Lower leg skin (tissue), 4 donors: ENCODE results near the gene ANGPTL3. TPM values are rescaled to one million over a fixed set of nuclear protein-coding genes. Genes with fewer than 3 reads are reported as not detected.
"Not testable (repeated sequence)": the region's sequence is repeated elsewhere in the genome, so short reads cannot be mapped to it uniquely, and the experiment has no call there.

Experiments
- DNase-seq, 2 donors: peaks; one replicate each; pipeline ENCODE4 v3.0.0-alpha.2; 2019; ENCODE audit warnings: low spot score in 2 of 2
- H3K4me3 ChIP-seq: fragments of 200-600 bp; sonication (generic); 2 replicates; pipeline ENCODE4 v1.5.1; 2017; ENCODE audit warnings: mild to moderate bottlenecking, low read depth; ENCODE audit not compliant: poor library complexity, severe bottlenecking
- POLR2A ChIP-seq, 2 donors: fragments of 450-650 bp; IDR thresholded peaks; one replicate each; pipeline ENCODE4 v1.6.1; 2016 to 2017; ENCODE audit warnings: antibody characterized with exemption in 2 of 2, mild to moderate bottlenecking in 1 of 2, moderate library complexity in 1 of 2
- WGBS, 2 donors: methylation state at CpG; one replicate each; pipeline ENCODE4 v1.1.5; 2018; 5-methylcytosine and 5-hydroxymethylcytosine counted together
- intact Hi-C: fragments of 100-400 bp; cut with DNase I; formaldehyde crosslinking; loops from one replicate; pipeline ENCODE4 v1.15.0; 2023; ENCODE audit warnings: low total_unique reads
- total RNA-seq, 4 donors: library from RNA; depleted of rRNA; stranded (reverse); fragments of >200 nt; gene quantifications; one replicate each; pipeline ENCODE4 v1.1.0, GENCODE V29; 2016
- TF ChIP-seq, protein P1 (sequence below), 3 donors: fragments of 450-650 bp; IDR thresholded peaks; one replicate each; pipeline ENCODE4 v1.5.1; 2016; ENCODE audit warnings: antibody characterized with exemption in 3 of 3, mild to moderate bottlenecking in 3 of 3, moderate library complexity in 2 of 3

Gene ANGPTL3, protein sequence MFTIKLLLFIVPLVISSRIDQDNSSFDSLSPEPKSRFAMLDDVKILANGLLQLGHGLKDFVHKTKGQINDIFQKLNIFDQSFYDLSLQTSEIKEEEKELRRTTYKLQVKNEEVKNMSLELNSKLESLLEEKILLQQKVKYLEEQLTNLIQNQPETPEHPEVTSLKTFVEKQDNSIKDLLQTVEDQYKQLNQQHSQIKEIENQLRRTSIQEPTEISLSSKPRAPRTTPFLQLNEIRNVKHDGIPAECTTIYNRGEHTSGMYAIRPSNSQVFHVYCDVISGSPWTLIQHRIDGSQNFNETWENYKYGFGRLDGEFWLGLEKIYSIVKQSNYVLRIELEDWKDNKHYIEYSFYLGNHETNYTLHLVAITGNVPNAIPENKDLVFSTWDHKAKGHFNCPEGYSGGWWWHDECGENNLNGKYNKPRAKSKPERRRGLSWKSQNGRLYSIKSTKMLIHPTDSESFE
- total RNA-seq, result not detected

DNA sequence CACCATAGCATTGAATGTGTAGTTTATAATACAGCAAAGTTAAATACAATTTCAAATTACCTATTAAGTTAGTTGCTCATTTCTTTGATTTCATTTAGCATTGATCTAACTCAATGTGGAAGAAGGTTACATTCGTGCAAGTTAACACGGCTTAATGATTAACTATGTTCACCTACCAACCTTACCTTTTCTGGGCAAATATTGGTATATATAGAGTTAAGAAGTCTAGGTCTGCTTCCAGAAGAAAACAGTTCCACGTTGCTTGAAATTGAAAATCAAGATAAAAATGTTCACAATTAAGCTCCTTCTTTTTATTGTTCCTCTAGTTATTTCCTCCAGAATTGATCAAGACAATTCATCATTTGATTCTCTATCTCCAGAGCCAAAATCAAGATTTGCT lies at the start of gene ANGPTL3:
TSS of gene ANGPTL3 (plus strand) at position 240 of the 400 bp plus-strand sequence. CDS start at position 287, 47 bp downstream.
- intact Hi-C loops, result no loop called here
- DNase-seq, result no peak
- H3K4me3 ChIP-seq, result no peak within 1 kb of the TSS
- WGBS, 2 donors, result 89 to 92% methylated on average over 3 of the region's 3 CpGs
- no peak for TF ChIP-seq POLR2A (IDR thresholded peaks at IDR 0.05)
- TF ChIP-seq, protein P1, sequence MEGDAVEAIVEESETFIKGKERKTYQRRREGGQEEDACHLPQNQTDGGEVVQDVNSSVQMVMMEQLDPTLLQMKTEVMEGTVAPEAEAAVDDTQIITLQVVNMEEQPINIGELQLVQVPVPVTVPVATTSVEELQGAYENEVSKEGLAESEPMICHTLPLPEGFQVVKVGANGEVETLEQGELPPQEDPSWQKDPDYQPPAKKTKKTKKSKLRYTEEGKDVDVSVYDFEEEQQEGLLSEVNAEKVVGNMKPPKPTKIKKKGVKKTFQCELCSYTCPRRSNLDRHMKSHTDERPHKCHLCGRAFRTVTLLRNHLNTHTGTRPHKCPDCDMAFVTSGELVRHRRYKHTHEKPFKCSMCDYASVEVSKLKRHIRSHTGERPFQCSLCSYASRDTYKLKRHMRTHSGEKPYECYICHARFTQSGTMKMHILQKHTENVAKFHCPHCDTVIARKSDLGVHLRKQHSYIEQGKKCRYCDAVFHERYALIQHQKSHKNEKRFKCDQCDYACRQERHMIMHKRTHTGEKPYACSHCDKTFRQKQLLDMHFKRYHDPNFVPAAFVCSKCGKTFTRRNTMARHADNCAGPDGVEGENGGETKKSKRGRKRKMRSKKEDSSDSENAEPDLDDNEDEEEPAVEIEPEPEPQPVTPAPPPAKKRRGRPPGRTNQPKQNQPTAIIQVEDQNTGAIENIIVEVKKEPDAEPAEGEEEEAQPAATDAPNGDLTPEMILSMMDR (IDR thresholded peaks at IDR 0.05), result no peak

DNA sequence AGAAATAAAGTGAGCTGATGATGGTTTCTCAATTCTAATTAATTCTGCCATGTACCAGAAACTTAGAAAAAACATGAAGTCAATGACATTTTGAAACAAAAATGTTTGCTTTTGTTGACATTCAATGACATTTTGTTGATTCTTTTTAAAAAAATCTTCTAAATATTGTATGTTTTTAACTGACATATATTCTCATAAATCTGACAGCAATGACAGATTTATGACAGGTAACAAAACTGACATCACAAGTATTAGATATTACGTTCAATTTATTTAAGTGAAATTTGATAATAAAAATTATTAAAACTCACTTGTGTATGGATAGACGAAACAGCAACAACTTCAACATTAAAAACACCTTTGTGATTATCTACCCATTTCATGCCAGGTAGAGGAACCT lies 36.0 kb upstream of the ANGPTL3 start:
- no peak for DNase-seq
- H3K4me3 ChIP-seq, result no peak overlapping the region
- intact Hi-C loops, result no loop called here
- TF ChIP-seq, protein P1 (IDR thresholded peaks at IDR 0.05), result no peak
- no peak for TF ChIP-seq POLR2A (IDR thresholded peaks at IDR 0.05)
- 92 to 97% methylated on average over 2 of the region's 2 CpGs for WGBS, 2 donors

DNA sequence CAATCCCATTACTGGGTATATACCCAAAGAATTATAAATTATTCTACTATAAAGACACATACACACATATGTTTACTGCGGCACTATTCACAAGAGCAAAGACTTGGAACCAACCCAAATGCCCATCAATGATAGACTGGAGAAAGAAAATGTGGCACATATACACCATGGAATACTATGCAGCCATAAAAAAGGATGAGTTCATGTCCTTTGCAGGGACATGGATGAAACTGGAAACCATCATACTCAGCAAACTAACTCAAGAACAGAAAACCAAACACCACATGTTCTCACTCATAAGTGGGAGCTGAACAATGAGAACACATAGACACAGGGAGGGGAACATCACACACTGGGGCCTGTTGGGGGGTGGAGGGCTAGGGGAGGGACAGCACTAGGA lies 30.1 kb upstream of the ANGPTL3 start:
- DNase-seq, intact Hi-C loops: not testable (repeated sequence)

DNA sequence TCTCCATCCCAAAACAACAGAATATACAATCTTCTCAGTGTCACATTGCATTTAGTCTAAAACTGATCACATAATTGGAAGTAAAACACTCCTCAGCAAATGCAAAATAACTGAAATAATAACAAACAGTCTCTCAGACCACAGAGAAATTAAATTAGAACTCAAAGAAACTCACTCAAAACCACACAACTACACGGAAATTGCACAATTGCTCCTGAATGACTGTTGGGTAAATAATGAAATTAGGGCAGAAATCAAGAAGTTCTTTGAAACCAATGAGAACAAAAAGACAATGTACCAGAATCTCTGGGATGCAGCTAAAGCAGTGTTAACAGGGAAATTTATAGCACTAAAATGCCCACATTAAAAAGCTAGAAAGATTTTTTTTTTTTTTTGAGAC lies 29.4 kb upstream of the ANGPTL3 start:
- intact Hi-C loops, H3K4me3 ChIP-seq, DNase-seq: not testable (repeated sequence)
- WGBS, 2 donors, result 77 to 86% methylated on average over 1 of the region's 1 CpG

More for the DNA sequence above, 30.1 kb upstream of the ANGPTL3 start:
- 97% methylated on average over 1 of the region's 1 CpG for WGBS, 2 donors
- H3K4me3 ChIP-seq, result not testable (repeated sequence)

DNA sequence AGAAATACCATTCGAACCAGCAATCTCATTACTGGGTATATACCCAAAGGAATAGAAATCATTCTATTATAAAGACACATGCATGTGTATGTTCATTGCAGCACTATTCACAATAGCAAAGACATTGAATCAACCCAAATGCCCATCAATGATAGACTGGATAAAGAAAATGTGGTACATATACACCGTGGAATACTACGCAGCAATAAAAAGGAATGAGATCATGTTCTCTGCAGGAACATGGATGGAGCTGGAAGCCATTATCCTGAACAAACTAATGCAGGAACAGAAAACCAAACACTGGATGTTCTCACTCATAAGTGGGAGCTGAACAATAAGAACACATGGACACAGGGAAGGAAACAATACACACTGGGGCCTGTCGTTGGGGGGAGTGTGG lies 25.8 kb upstream of the ANGPTL3 start:
- intact Hi-C loops, DNase-seq: not testable (repeated sequence)
- WGBS, 2 donors, result 91 to 96% methylated on average over 4 of the region's 4 CpGs

DNA sequence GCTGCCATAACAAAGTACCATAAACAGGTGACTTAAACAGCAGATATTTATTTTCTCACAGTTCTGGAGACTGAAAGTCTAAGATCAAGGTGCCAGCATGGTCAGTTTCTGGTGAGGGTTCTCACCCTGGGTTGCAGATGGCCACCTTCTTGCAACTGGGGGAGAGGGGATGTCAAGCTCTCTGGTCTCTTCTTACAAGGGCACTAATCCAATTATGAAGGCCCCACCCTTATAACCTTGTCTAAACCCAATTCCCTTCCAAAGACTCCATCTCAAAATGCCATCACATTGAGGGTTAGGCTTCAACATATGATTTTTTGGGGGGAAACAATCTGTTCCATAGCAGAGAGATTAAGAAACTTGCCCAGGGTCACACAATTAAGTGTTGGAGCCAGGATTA lies 24.8 kb upstream of the ANGPTL3 start:
- DNase-seq, result no peak
- no peak overlapping the region for H3K4me3 ChIP-seq
- TF ChIP-seq POLR2A (IDR thresholded peaks at IDR 0.05), result no peak
- TF ChIP-seq, protein P1 (IDR thresholded peaks at IDR 0.05), result no peak
- intact Hi-C loops, result no loop called here

More for the DNA sequence above, 25.8 kb upstream of the ANGPTL3 start:
- H3K4me3 ChIP-seq, result not testable (repeated sequence)

DNA sequence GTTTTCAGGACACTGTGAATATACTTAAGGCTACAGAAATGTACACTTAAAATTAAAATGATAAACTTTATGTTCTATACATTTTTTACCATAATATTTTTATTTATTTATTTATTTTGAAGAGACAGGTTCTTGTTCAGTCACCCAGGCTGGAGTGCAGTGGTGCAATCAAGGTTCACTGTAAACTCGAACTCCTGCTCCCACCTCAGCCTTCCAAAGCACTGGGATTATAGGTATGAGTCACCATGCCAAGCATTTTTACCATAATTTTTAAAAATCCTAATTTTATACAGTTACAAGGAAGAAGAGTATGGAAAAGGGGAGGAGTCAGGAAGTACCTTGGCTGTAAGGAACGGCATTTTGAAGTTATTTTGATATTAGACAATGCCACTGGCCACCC lies 23.6 kb upstream of the ANGPTL3 start:
- TF ChIP-seq POLR2A (IDR thresholded peaks at IDR 0.05), result no peak
- TF ChIP-seq, protein P1 (IDR thresholded peaks at IDR 0.05), result no peak
- H3K4me3 ChIP-seq, result no peak overlapping the region
- intact Hi-C loops, result no loop called here
- WGBS, 2 donors, result 65 to 67% methylated on average over 2 of the region's 2 CpGs
- DNase-seq, result no peak
